GM12878 (cell line): ENCODE data around the gene CYP46A1. TPM values are rescaled to one million over a fixed set of nuclear protein-coding genes. Genes with fewer than 3 reads are reported as not detected.

Source experiments
- ATAC-seq: fragments of 200-7000 bp; cut with Tn5 transposase; 3 replicates; pipeline ENCODE4 v1.9.1; 2020; ENCODE audit warnings: mild to moderate bottlenecking, moderate library complexity
- BruUV-seq: library from RNA; stranded (reverse); fragments of 400-500 nt; replicated peaks from 2 replicates; lab custom pipeline; 2021; lab: Mats Ljungman, UMichigan
- CTCF ChIA-PET: fragments of 300-600 bp; sonication (Branson Sonifier 250); formaldehyde crosslinking; extraction: SDS; loops from one replicate; lab custom pipeline; 2021; ENCODE audit warnings: inconsistent platforms; lab: Yijun Ruan, JAX
- POLR2A ChIA-PET: fragments of 350-600 bp; formaldehyde crosslinking; extraction: SDS; loops from one replicate; lab custom pipeline; 2021; ENCODE audit warnings: inconsistent platforms; lab: Charles Lee
- RAD21 ChIA-PET: fragments of 300-600 bp; sonication (Branson Sonifier 250); formaldehyde crosslinking; loops from one replicate; lab custom pipeline; 2023; ENCODE audit warnings: antibody characterized with exemption; ENCODE audit not compliant: unreplicated experiment; lab: Charles Lee
- SMC1A ChIA-PET: fragments of 300-600 bp; sonication (Branson Sonifier 250); formaldehyde crosslinking; loops from one replicate; lab custom pipeline; 2023; ENCODE audit not compliant: unreplicated experiment, uncharacterized antibody; lab: Charles Lee
- DNase-seq: peaks from one replicate; pipeline ENCODE4 v3.0.0-alpha.2; 2011; ENCODE audit warnings: low read depth, low spot score
- FAIRE-seq: peaks from 3 replicates; lab custom pipeline; 2011; peaks lifted over from hg19 to GRCh38; lab: Jason Lieb, UNC
- H2AFZ ChIP-seq: 2 replicates; pipeline ENCODE4 v1.6.0; 2011; ENCODE audit warnings: low read depth, low read length, control low read depth; ENCODE audit not compliant: control insufficient read depth
- H3K27ac ChIP-seq: 2 replicates; pipeline ENCODE4 v1.5.1; 2011; ENCODE audit warnings: control low read depth; ENCODE audit not compliant: control insufficient read depth, insufficient read depth
- H3K27me3 ChIP-seq, 2 experiments: replicated peaks in 1 of 2; 2 replicates each; pipeline versions ENCODE4 v1.6.0 to v1.6.1; 2011; ENCODE audit warnings: low read length in 1 of 2; ENCODE audit not compliant: control insufficient read depth in 2 of 2, insufficient read depth in 2 of 2
- H3K36me3 ChIP-seq, 2 experiments: 2 replicates each; pipeline ENCODE4 v1.5.1; 2011; ENCODE audit warnings: low read length in 1 of 2; ENCODE audit not compliant: control insufficient read depth in 2 of 2, insufficient read depth in 2 of 2
- H3K4me1 ChIP-seq: 2 replicates; pipeline ENCODE4 v1.6.1; 2011; ENCODE audit warnings: mild to moderate bottlenecking, low read length, moderate library complexity, mixed read lengths; ENCODE audit not compliant: control insufficient read depth, insufficient read depth
- H3K4me2 ChIP-seq: 2 replicates; pipeline ENCODE4 v1.6.0; 2011; ENCODE audit warnings: control low read depth; ENCODE audit not compliant: control insufficient read depth, insufficient read depth
- H3K4me3 ChIP-seq: fragments of 200-600 bp; sonication (generic); 2 replicates; pipeline ENCODE4 v1.5.1; 2016
- H3K79me2 ChIP-seq: 2 replicates; pipeline ENCODE4 v1.6.0; 2011; ENCODE audit warnings: low read length; ENCODE audit not compliant: control insufficient read depth, insufficient read depth
- H3K9ac ChIP-seq: 2 replicates; pipeline ENCODE4 v1.8.0; 2011; ENCODE audit warnings: low read length, control low read depth, mixed read lengths; ENCODE audit not compliant: control insufficient read depth, insufficient read depth
- H3K9me3 ChIP-seq: replicated peaks from 3 replicates; pipeline ENCODE4 v1.5.1; 2011; ENCODE audit warnings: mild to moderate bottlenecking, low read length; ENCODE audit not compliant: control insufficient read depth, insufficient read depth
- H4K20me1 ChIP-seq: 2 replicates; pipeline ENCODE4 v1.6.0; 2011; ENCODE audit not compliant: control insufficient read depth, insufficient read depth
- BRCA1 ChIP-seq: IDR thresholded peaks from 2 replicates; pipeline ENCODE4 v1.6.1; 2011; ENCODE audit warnings: low read depth, low read length, improper control_type of control experiment
- CBX3 ChIP-seq: fragments of 200-600 bp; sonication (generic); IDR thresholded peaks from 2 replicates; pipeline ENCODE4 v1.6.1; 2016; ENCODE audit warnings: low read depth, borderline replicate concordance
- CREB1 ChIP-seq: IDR thresholded peaks from 2 replicates; pipeline ENCODE4 v1.6.1; 2012; ENCODE audit warnings: low read depth, mild to moderate bottlenecking, inconsistent platforms
- E4F1 ChIP-seq: fragments of 450-650 bp; IDR thresholded peaks from 2 replicates; pipeline ENCODE4 v1.6.1; 2018; ENCODE audit warnings: borderline replicate concordance, mild to moderate bottlenecking; ENCODE audit not compliant: partially characterized antibody
- ESRRA ChIP-seq: IDR thresholded peaks from 2 replicates; pipeline ENCODE4 v1.6.1; 2012; ENCODE audit warnings: mild to moderate bottlenecking, low read length, improper control_type of control experiment
- NR2C1 ChIP-seq: fragments of 450-650 bp; IDR thresholded peaks from 2 replicates; pipeline ENCODE4 v1.6.1; 2017; ENCODE audit warnings: antibody characterized with exemption, mild to moderate bottlenecking, moderate library complexity
- RELA ChIP-seq: fragments of 450-650 bp; IDR thresholded peaks from 2 replicates; pipeline ENCODE4 v1.8.0; 2014; ENCODE audit warnings: borderline replicate concordance; ENCODE audit not compliant: partially characterized antibody
- SMAD5 ChIP-seq: IDR thresholded peaks from 2 replicates; pipeline ENCODE4 v1.6.1; 2016; ENCODE audit warnings: antibody characterized with exemption, low read depth
- TARDBP ChIP-seq: IDR thresholded peaks from 2 replicates; pipeline ENCODE4 v1.6.1; 2016; ENCODE audit warnings: borderline replicate concordance
- WRNIP1 ChIP-seq: IDR thresholded peaks from 2 replicates; pipeline ENCODE4 v1.6.1; 2011; ENCODE audit warnings: low read depth, low read length, improper control_type of control experiment, borderline replicate concordance
- ZBTB40 ChIP-seq: fragments of 450-650 bp; IDR thresholded peaks from 2 replicates; pipeline ENCODE4 v1.6.1; 2016; ENCODE audit warnings: mild to moderate bottlenecking, moderate library complexity, borderline replicate concordance
- whole genome bisulfite sequencing: methylation state at CpG from one replicate; pipeline ENCODE4 v1.1.6; 2016; ENCODE audit warnings: low lambda C conversion rate; ENCODE audit not compliant: insufficient replicate concordance, insufficient coverage; ENCODE audit errors: missing lambda C conversion rate; 5-methylcytosine and 5-hydroxymethylcytosine counted together
- in situ Hi-C: fragments of 300-500 bp; cut with MboI; formaldehyde crosslinking; loops from 9 replicates; pipeline ENCODE4 v1.14.3; 2018; ENCODE audit warnings: mixed read lengths
- intact Hi-C: fragments of 100-400 bp; cut with micrococcal nuclease; formaldehyde crosslinking; loops from one replicate; pipeline ENCODE4 v1.14.2; 2022; ENCODE audit not compliant: unreplicated experiment
- polyA plus RNA-seq, 11 experiments: library from polyadenylated mRNA; depleted of rRNA in 4 of 11; unstranded in 6 of 11; stranded (reverse) in 5 of 11; fragments of >200 nt; fragmentation: Nextera tagmentation in 4 of 11; fragmentation: Illumina TruSeq in 1 of 11; extraction: Ambion mirVana in 4 of 11; extraction: Trizol in 1 of 11; gene quantifications; 1 replicate in 1 of 11; 2 replicates in 10 of 11; pipeline versions ENCODE4 v1.2.1 to v1.2.3, GENCODE V29; 2011 to 2016; ENCODE audit warnings: inconsistent platforms in 2 of 11, missing spikeins in 2 of 11, low read depth in 1 of 11
- total RNA-seq, 4 experiments: library from RNA; depleted of rRNA in 3 of 4; stranded (reverse); fragments of >200 nt in 3 of 4; fragmentation: Illumina TruSeq in 1 of 4; extraction: Trizol in 1 of 4; gene quantifications; 2 replicates each; pipeline versions ENCODE4 v1.2.1 to v1.2.3, GENCODE V29; 2013 to 2021
- TF ChIP-seq, protein P1 (sequence below): fragments of 450-650 bp; IDR thresholded peaks from 2 replicates; pipeline ENCODE4 v1.6.1; 2016; ENCODE audit warnings: mild to moderate bottlenecking
- TF ChIP-seq, protein P2 (sequence below): IDR thresholded peaks from 2 replicates; pipeline ENCODE4 v1.6.1; 2012; ENCODE audit warnings: low read depth, low read length, improper control_type of control experiment

The CYP46A1 gene
- total and polyA plus RNA-seq, 10 of the 15 experiments (the other 5 are each of a cell fraction or from before 2014, with no cell fraction given): 0.04 to 0.11 TPM; not detected in 8

DNA sequence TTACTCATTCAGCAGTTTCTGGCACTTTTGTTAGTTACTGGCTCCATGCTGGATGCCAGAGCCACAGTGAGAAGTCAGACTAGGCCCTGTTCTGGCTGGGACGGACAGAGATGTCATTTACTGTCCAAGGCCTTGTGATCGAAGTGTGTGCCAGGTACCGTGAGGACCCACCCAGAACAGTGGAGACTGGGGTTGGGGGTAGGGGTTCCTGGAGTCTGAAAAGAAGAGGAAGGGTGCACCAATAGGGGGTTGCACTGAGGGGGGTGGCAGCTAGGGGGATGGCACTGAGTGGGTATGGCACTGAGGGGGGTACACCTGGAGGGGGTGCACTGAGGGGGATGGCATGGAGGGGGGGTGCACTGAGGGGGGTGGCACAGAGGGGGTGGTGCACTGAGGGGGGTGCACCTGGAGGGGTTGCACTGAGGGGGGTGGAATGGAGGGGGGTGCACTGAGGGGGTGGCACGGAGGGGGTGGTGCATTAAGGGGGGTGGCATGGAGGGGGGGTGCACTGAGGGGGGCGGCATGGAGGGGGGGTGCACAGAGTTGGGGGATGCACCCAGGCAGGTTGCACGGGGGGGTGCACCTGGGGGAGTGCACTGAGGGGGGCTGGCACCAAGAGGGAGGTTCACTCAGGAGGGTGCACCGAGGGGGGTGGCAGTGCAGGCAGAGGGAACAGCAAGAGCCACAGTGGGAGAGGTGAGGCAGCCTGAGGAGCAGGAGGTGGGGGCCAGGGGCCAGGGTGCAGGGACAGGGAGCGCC lies 10.6 kb upstream of the CYP46A1 start (continued):
- TF ChIP-seq, protein P1, sequence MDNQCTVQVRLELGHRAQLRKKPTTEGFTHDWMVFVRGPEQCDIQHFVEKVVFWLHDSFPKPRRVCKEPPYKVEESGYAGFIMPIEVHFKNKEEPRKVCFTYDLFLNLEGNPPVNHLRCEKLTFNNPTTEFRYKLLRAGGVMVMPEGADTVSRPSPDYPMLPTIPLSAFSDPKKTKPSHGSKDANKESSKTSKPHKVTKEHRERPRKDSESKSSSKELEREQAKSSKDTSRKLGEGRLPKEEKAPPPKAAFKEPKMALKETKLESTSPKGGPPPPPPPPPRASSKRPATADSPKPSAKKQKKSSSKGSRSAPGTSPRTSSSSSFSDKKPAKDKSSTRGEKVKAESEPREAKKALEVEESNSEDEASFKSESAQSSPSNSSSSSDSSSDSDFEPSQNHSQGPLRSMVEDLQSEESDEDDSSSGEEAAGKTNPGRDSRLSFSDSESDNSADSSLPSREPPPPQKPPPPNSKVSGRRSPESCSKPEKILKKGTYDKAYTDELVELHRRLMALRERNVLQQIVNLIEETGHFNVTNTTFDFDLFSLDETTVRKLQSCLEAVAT: no peak
- TF ChIP-seq NR2C1 (no peak), E4F1 (no peak), WRNIP1 (no peak), CBX3 (no peak), BRCA1 (no peak)
- TF ChIP-seq, all 136 proteins: peak for 0

DNA sequence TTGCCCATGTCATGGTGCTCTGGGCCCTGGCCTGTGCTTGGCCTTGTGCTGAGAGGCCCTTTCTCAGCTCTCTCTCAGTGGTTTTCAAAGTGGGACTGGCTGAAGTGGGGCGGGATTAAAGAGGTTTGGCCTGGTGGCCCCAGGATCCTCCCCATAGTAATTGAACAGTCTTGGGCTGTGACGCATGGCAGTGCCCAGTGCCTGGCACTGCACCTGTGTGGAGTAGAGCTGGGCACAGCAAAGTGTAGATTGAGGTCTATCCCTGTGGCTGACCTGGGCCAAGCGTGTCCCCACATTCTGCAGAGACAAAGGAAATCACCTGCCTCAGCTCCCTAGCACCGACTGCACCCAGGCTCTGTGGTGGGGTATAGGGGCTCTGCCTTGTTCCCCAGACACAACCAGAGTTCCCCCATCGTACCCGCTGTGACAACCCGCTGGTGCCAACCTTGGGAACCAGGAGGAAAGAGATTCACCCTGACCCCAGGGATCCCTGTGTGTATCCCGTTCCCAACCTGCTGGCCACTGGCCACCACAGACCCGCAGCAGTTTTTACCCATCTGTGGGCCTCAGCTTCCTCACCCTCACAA lies 9.9 kb upstream of the CYP46A1 start:
- Histone ChIP-seq H3K36me3 (no peaks in the 10 kb centered on the region), H4K20me1 (no peaks in the 10 kb centered on the region), H3K79me2 (no peaks in the 10 kb centered on the region), H3K27me3 (no peaks in the 10 kb centered on the region), H3K9me3 (peaks cover 2% of the 10 kb centered on the region; the same call in 1 of the 3 replicates), H3K27ac (no peak overlapping the region), H2AFZ (no peak overlapping the region), H3K9ac (no peak overlapping the region), H3K4me2 (no peak overlapping the region), H3K4me3 (no peak overlapping the region), H3K4me1 (peaks cover 8% of the 10 kb centered on the region)
- ChIA-PET SMC1A (no interaction called here), RAD21 (no interaction called here), POLR2A (no interaction called here), CTCF (no interaction called here)
- in situ Hi-C loops (no loop called here), intact Hi-C loops (no loop called here)
- DNase-seq: no peak
- FAIRE-seq: no peak
- 58% methylated on average over 9 of the region's 9 CpGs for WGBS
- no peak for ATAC-seq
- TF ChIP-seq, protein P2, sequence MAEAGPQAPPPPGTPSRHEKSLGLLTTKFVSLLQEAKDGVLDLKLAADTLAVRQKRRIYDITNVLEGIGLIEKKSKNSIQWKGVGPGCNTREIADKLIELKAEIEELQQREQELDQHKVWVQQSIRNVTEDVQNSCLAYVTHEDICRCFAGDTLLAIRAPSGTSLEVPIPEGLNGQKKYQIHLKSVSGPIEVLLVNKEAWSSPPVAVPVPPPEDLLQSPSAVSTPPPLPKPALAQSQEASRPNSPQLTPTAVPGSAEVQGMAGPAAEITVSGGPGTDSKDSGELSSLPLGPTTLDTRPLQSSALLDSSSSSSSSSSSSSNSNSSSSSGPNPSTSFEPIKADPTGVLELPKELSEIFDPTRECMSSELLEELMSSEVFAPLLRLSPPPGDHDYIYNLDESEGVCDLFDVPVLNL: no peak
- TF ChIP-seq ZBTB40 (no peak), RELA (no peak), ESRRA (no peak), SMAD5 (no peak), WRNIP1 (no peak), CREB1 (no peak), TARDBP (no peak)
- no TSS peak for BruUV-seq
